HG03575 (cell line): Measurements from ENCODE around the gene NTNG2.

ENCODE experiments used
- ATAC-seq: cut with Tn5 transposase; IDR thresholded peaks from one replicate; pipeline ENCODE4 v1.9.1; 2021; ENCODE audit not compliant: unreplicated experiment, insufficient number of reproducible peaks, low FRiP score; ENCODE audit errors: extremely low read depth

The NTNG2 gene

DNA sequence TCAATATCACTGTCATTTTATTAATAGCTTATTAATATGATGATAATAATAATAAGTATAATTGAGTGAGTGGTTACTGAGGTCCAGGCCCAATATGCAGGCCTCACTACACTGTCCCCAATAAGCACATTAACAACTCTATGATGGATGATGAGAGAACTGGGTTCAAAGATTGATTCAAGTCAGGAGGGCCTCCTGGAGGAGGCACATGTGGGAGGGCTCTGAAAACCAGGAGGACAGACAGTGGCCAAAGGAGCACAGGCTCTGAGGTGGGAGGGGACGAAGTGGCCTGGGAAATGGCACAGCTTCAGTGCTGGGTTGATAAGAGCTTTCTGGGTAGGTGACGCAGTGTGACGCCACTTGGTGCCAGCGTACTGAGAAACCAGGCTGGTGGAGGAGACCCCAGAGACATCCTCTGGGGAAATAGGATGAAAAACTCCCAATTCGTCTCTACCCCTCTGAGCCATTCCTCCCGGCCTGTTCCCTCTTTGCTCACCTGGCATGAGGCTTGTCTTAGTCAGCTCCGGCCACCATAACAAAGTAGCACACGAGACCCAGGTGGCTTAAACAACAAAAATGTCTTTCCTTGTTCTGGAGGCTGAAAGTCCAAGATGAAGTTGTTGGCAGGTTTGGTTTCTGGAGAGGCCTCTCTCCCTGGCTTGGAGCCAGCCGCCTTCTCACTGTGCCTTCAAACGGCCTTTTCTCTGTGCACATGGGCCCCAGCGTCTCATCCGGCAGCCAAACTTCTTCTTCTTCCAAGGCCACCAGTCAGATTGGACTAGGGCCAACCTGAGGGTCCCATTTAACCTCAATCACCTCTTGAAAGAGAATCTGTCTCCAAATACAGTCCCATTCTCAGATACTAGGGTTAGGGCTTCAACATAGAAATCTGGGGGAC lies 31.6 kb downstream of the NTNG2 start:
- no peak for ATAC-seq

DNA sequence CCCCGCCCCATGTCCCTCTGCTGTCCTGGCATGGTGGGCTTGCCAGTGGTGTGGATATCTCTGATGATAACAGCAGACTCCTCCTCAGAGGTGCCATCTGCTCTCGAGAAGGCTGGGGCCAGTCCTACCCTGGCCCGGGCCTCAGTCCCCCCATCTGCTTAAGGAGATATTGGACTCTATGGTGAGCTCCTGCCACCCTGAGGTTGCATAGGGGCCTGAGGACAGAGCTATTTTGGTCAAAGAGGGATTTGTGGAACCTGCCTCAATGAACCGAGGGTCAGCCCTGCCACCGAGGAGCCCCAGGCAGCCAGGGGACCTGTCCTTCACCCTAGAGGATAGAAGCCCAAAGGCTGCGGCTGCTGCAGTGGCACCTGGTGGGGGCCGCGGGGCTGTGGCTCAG lies 32.6 kb downstream of the NTNG2 start:
- ATAC-seq: no peak

DNA sequence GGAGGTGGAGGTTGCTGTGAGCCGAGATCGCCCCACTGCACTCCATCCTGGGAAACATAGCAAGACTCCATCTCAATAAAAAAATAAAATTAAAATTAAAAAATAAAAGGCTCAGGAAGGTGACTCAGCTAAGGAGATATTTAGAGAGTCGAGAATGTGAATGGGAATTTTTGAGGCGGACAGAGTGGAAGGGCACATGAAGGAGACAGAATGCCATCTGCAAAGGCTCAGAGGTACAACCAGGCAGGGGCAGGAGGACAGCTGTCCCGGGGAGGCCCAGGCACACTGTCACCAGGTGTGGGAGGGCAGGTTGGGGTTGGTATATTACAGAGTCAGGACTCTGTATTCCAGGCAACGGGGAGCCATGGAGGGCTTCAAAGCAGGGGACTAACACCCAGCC lies 35.5 kb downstream of the NTNG2 start:
- no peak for ATAC-seq

DNA sequence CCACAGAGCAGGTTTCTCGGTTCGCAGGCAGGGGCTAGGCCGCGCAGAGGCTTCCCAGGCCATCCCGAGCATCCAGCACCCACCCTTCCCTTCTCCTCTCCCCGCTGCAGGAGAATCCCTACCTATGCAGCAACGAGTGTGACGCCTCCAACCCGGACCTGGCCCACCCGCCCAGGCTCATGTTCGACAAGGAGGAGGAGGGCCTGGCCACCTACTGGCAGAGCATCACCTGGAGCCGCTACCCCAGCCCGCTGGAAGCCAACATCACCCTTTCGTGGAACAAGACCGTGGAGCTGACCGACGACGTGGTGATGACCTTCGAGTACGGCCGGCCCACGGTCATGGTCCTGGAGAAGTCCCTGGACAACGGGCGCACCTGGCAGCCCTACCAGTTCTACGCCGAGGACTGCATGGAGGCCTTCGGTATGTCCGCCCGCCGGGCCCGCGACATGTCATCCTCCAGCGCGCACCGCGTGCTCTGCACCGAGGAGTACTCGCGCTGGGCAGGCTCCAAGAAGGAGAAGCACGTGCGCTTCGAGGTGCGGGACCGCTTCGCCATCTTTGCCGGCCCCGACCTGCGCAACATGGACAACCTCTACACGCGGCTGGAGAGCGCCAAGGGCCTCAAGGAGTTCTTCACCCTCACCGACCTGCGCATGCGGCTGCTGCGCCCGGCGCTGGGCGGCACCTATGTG lies 36.1 kb downstream of the NTNG2 start:
- no peak for ATAC-seq

DNA sequence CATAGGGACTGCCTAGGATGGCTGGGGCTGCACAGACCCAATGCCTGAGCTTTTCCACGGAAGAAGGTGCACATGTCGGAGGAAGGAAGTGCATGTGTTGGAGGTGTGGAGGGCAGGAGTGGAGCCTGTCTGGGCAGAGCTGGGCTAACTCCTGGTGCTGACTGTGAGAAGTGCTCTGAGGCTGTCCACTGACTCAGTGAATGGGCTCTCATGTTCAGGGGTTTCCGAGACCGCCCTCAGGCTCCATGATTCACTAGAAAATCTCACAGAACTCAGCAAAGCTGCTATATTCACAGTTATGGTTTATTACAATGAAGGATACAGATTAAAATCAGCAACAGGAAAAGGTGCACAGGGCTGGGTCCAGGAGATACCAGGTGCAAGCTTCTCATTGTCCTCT lies 37.2 kb downstream of the NTNG2 start:
- no peak for ATAC-seq

DNA sequence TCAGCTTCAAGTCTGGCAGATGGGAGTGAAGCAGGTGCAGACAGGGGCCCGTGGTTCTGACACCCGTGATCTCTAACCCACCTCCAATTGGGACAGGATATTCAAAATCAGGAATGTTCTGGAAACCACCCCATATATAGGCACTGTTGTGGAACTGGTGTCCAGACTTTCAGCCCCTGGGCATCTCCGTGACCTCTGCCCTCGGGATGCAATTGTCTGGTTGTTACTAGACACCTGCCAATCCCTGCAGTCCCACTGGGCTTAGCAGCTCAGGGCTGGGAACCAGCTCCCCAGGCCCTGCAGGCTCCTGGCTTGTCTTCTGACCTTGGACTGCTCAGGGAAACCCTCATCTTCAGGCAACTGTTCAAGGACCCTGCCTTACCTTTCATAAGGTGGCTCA lies 38.8 kb downstream of the NTNG2 start:
- no peak for ATAC-seq

DNA sequence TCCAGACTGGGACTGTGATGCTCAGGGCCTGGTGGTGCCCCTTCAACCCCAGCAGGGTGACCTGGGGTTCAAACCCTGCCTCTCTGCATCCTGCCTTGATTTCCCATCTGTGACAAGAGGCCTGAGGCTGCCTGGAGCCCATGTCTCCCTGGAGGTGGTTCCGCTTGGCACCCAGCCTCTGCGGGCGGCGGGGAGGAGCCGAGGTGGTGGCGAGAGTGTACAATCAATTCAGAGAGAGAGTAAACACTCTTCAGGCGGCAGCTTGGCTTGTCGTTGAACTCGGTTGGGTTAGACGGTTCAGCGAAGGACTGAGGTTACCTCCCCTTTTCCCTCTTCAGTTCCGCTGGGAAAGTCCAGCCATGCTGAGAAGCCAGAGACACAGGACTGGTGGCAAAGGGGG lies 39.3 kb downstream of the NTNG2 start:
- ATAC-seq: no peak

DNA sequence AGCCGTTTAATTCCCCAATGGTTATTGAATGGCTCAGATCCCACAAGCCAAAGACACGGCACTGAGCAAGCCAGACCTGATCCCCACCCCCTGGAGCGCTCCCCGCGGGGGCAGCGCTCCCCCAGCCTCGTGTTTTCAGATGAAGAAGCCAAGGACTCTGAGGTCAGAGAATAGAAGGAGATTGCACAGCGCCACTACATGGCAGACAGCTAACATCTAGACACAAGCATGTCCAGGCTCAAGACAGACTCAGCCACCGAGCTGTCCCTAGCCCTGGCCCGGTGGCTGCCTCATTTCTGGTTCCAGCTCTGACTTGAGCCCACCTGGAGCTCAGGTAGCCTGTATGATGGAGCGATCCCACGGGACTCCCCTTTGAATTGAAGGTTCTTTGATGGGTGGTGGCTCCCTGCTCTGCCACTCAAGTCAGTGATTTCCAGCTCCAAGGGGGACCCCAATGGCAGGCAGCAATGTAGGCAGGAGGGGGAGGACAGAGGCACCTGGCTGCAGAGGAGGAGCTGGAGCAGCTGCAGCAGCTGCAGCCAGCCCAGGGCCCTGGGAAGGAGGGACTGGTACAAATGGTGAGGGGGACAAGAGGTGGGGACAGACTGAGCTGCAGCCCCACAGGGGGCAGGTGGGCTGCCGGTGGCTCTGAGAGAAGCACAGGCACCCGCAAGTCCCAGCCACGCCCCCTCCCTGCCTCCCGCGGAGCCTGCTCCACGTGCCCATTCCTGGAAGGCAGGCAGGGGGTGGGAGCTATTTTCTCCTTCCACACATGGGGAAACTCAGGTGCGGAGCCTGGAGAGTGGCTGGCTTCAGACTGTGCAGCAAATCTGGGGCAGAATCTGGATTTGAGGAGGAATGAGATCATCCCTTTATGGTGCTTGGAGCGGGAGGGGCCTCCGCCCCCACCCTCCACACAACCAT lies 40.2 kb downstream of the NTNG2 start:
- no peak for ATAC-seq

DNA sequence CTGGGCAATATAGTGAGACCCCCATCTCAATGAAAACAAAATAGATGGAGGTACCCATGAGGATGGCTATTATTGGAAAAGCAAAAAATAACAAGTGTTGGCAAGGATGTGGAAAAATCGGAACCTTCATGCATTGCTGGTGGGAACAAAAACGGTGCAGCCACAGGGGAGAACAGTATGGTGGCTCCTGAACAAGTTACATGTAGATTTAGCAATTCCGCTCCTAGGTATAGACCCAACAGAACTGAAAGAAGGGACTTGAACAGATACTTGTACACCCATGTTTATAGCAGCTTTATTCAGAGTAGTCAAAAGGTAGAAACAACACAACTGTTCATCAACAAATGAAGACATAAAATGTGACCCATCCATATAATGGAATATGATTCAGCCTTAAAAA lies 43.0 kb downstream of the NTNG2 start:
- ATAC-seq: no peak

DNA sequence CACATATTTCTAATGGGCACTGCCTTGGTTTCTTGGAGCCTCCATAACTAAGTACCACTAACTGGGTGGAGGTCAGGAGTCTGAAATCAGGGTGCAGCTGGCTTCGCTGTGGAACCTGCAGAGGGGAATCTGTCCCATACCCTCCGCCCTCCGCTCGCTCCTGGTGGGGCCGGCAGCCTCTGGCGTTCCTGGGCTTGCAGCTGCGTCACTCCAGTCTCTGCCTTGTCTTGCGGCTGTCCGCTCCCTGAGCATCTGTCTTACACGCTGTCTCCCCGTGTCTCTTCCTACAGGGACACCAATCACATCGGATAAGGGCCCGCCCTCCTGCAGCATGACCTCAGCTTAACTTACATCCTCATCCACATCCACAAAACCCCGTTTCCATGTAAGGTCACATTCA lies 45.4 kb downstream of the NTNG2 start:
- ATAC-seq: no peak

DNA sequence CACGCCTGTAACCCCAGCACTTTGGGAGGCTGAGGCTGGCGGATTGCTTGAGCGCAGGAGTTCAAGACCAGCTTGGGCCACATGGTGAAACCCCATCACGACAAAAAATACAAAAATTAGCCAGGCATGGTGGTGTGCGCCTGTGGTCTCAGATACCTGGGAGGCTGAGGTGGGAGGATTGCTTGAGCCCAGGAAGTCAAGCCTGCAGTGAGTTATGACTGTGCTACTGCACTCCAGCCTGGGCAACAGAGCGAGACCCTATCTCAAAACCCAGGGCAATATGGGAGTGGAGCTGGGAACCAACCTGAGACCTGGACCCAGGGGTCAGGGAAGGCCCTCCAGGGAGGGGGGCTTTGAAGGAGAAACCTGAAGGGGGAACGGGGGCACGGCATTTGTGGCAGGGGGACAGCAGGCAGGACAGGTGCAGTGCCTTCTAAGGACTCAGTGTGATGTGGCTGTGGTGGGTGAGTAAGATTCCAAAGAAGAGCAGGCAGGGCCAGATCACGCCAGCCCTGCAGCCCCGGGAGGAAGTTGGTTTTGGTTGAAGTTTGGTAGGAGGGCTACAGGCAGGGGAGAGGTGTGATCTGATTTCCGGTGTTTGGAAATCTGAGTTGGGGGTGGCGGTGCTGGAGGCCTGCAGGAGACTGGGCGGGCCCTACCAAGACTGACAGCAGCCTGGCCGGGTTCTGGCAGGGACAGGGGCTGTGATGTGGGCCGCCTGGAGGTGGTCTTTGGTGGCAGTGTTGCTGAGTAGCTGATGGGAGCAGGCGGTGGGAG lies 46.2 kb downstream of the NTNG2 start:
- ATAC-seq: no peak

DNA sequence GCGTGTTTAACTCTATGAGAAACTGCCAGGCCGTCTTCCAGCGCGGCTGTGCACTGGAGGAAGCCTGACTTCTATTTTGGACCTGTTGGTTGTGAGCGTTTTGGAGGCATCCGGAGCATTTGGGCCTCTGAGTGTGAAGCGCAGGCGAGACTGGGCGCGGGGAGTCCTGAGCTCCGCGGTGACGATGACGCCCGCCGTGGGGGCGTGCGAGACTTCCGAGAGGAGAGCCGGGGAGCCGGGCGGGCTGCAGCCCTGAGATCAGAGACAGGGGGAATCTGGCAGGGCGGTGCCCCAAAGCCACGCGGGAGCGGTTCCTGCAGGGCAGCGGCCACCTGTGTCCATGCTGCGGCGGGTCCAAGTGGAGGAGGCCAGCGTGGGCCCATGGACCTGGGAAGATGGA lies 47.4 kb downstream of the NTNG2 start:
- ATAC-seq: no peak

DNA sequence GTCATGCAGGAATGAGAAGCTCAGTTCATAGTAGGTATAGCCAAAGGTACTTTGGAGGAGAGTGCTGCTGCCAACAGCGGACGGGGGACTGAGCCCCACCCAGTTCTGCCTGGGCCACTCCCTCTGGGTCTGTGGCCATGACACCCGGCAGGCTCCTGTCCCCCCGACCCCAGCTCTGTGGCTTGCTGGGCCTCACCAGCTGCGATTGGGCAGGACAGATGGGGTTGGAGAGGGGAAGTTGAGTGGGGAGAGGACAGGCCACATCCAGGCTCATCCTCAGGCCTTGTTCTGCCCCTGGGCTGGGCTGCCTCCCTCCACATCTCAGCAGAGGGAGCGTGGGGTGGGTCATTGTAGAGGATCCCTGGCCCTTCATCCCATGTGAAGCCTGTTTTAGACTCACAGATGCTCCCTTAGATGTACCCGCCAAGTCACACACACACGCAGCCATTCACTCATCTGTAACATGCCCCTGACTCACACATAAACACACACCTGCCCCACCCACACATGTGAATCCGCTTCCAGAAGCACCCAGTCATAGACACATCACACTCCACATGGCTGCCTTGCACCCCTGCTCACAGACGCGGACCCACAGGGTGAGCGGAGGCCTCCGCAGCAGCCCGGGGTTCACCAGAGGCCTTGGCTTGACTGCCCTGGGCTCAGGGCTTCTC lies 48.8 kb downstream of the NTNG2 start:
- ATAC-seq: no peak

DNA sequence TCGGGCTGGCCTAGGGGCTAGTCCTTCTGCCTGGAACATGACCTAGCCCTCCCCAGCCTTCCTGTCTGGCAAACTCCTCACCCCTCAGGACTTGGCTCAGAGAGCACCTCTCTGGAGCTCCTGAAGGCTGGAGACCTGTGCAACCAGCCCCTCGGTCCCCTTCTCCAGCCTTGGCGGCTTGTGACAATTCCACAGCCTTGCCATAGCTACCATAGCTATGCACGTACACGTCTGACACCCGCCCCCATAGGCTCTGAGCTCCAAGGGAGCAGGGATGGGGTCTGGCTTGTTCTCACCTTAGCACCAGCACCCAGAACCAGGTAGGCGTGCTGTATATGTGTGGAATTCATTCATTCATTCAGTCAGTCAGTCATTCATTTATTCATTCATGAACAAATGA lies 49.7 kb downstream of the NTNG2 start:
- ATAC-seq: no peak

DNA sequence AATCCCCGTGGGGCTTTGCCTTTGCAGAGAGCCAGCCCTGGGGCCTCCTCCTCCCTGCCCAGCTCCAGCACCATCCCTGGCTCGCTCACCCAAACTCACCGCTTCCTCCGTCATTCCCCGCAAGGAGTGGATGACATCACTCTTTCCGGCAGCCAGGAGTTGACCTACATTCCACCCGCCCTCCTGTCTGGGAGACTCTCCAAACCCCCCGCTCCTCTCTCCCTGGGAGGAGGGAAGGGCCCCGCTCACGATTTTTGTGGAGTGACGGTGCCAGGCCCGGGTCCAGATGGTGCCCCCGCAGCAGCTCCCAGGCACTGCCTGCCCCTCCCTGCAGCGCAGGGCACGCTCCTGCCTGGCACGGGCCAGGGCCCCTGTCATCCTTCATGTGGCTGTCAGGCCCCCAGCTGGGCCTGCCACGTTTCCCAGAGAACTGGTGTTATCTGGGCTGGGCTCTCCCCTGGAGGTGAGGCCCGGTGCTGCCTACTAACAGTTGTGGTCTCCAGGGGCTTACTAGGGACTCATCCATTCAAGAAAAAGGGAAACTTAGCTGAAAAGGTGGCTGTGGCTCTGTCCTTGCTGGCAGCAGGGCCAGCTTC lies 52.3 kb downstream of the NTNG2 start:
- no peak for ATAC-seq

DNA sequence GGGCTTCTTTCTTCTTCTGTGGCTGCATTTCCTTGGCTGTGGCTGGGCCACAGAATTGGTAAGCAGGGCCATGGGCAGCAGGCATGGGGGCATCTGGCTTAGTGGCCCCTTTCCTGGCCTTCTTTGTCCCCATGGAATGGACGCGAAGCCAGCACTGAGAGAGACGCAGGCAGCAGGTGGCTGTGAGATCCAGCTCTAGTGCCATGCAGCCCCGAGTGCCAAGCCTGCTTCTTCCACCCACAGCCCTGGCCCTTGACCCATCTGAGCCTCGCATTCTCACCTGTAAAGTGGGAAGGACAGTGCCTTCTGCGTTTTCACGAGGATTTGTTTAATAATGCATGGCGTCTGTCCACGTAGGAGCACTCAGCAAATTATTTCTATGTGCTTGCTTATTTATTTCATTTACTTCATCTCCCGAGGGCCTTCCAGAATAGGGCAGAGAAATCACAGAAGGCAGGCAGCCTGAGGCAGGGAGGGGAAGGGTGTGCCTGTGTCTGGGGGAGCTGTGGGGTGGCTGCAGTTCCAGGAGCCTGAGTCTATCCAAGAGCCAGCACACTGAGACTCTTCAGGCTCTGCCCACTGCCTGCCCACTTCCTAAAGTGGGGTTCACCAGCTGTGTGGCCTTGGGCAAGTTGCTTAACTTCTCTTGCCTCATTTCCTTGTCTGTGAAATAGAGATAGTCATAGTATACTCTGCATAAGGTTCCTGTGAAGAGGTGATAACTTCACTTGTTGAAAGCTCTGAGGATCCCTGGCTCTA lies 55.2 kb downstream of the NTNG2 start:
- ATAC-seq: no peak

DNA sequence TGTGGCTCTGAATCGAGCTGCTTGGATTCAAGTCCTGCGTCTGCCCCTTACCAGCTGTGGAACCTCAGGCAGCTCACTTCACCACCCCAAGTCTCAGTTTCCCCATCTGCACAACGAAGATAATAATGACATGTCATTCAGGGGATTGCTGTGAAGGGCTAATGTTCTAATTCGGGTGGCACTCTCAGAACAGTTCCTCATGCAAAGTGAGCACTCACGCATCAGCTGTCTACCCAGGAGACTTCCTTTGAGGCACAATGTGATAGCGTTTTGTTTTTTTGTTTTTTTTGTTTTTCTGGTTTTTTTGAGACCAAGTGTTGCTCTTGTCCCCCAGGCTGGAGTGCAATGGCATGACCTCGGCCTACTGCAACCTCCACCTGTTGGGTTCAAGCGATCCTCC lies 56.4 kb downstream of the NTNG2 start:
- ATAC-seq: no peak
